Cardiac fibroblast (primary cell): ENCODE data around the gene SND1.

Experiments
- DNase-seq, 2 donors: peaks; one replicate each; pipeline versions ENCODE4 v3.0.0 to v3.0.0-alpha.2; 2010; ENCODE audit warnings: low read depth in 2 of 2
- H3K4me3 ChIP-seq, 2 donors: replicated peaks in 1 of 2; 1 replicate in 1 of 2; 2 replicates in 1 of 2; pipeline ENCODE4 v1.5.1; 2011; ENCODE audit warnings: low read depth in 2 of 2, low read length in 2 of 2, mild to moderate bottlenecking in 2 of 2, moderate library complexity in 1 of 2
- CTCF ChIP-seq: IDR thresholded peaks from one replicate; pipeline ENCODE4 v1.5.1; 2011; ENCODE audit warnings: low read depth, mild to moderate bottlenecking, low read length, inconsistent platforms

The SND1 gene

GRCh38 chr7:128022631-128023532, 370.9 kb downstream of the SND1 start:
- peak; percentile 33 to 56 for DNase-seq
- TF ChIP-seq CTCF = no peak
- no peak overlapping the region for H3K4me3 ChIP-seq

- DNase-seq = no peak
- H3K4me3 ChIP-seq = no peak overlapping the region
- no peak for TF ChIP-seq CTCF
Measured at GRCh38 chr7:128024151-128024550, 372.2 kb downstream of the SND1 start.

GRCh38 chr7:128025380-128025779, 373.4 kb downstream of the SND1 start:
- DNase-seq = peak in 1 of 2 donors; percentile 48
- TF ChIP-seq CTCF = no peak
- H3K4me3 ChIP-seq = no peak overlapping the region

GRCh38 chr7:128025819-128026218, 373.8 kb downstream of the SND1 start:
- no peak for DNase-seq
- TF ChIP-seq CTCF = no peak

GRCh38 chr7:128026551-128026950, 374.6 kb downstream of the SND1 start:
- H3K4me3 ChIP-seq = no peak overlapping the region
- no peak for TF ChIP-seq CTCF
- DNase-seq = no peak

More at GRCh38 chr7:128025819-128026218, 373.8 kb downstream of the SND1 start:
- no peak overlapping the region for H3K4me3 ChIP-seq

- no peak for DNase-seq
- H3K4me3 ChIP-seq = no peak overlapping the region
- no peak for TF ChIP-seq CTCF
Measured at GRCh38 chr7:128027485-128027980, 375.5 kb downstream of the SND1 start.
